Ishikawa (cell line): Measurements from ENCODE around the gene DDX41.

ENCODE experiments used
- EP300 ChIP-seq: IDR thresholded peaks from 2 replicates; pipeline ENCODE4 v1.6.1; 2012; ENCODE audit warnings: borderline replicate concordance
- RAD21 ChIP-seq: IDR thresholded peaks from 2 replicates; pipeline ENCODE4 v1.6.1; 2012; ENCODE audit warnings: low read depth

DNA sequence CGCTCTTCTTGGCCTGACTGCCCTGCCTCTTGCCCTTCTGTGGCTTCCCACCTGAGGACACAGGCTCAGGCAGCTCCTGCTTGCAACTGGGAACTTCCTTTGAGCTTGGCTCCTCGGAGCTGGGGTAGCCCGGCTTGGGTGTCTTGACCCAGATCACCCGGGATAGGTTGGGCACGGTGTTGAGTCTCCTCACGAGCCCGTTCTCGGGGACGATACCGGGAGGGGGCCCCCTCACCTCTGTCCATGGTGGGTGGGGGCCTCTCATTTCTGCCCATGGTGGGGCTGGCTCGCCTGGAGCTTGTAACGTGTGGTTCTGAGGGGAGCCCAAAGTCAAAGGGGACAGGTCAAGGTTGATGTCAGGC is 7.8 kb upstream of the DDX41 start:
- TF ChIP-seq EP300 (no peak), RAD21 (no peak)
